GM21786 (cell line): Measurements from ENCODE around the gene METTL13.
A peak's percentile ranks its signal among the peaks of the same experiment; 100 is the strongest.

ENCODE experiments used
- ATAC-seq: cut with Tn5 transposase; IDR thresholded peaks from one replicate; pipeline ENCODE4 v1.9.1; 2021; ENCODE audit not compliant: unreplicated experiment

The METTL13 gene

GRCh38 chr1:171781176-171781875, at the start of gene METTL13:
METTL13 (plus strand) TSS chr1:171781660; CDS start chr1:171781968, 308 bp downstream.
- ATAC-seq: peak; percentile 98

- ATAC-seq: no peak
These were observed 45.3 kb upstream of the METTL13 start for GRCh38 chr1:171736196-171736595.

GRCh38 chr1:171738911-171739310, 42.5 kb upstream of the METTL13 start:
- ATAC-seq: no peak

GRCh38 chr1:171739656-171740055, 41.8 kb upstream of the METTL13 start:
- no peak for ATAC-seq

GRCh38 chr1:171740356-171740863, 41.0 kb upstream of the METTL13 start:
- ATAC-seq: no peak

- peak; percentile 43 for ATAC-seq
These were observed 40.2 kb upstream of the METTL13 start for GRCh38 chr1:171740987-171741871.

- ATAC-seq: peak; percentile 88
These were observed 39.4 kb upstream of the METTL13 start, which contains the start of gene VAMP4 for GRCh38 chr1:171741872-171742576. VAMP4 (minus strand) TSS chr1:171742065; CDS start chr1:171738414, 3,651 bp downstream.

- peak; percentile 1 for ATAC-seq
These were observed 38.9 kb upstream of the METTL13 start for GRCh38 chr1:171742577-171742922.

GRCh38 chr1:171743081-171743870, 38.2 kb upstream of the METTL13 start:
- ATAC-seq: no peak

- ATAC-seq: no peak
These were observed 36.5 kb upstream of the METTL13 start for GRCh38 chr1:171744986-171745385.

- ATAC-seq: no peak
These were observed 32.8 kb upstream of the METTL13 start for GRCh38 chr1:171748651-171749050.

GRCh38 chr1:171751221-171751620, 30.2 kb upstream of the METTL13 start:
- ATAC-seq: no peak

- no peak for ATAC-seq
These were observed 28.3 kb upstream of the METTL13 start for GRCh38 chr1:171753182-171753581.

- no peak for ATAC-seq
These were observed 27.6 kb upstream of the METTL13 start for GRCh38 chr1:171753685-171754352.

GRCh38 chr1:171754353-171754705, 27.1 kb upstream of the METTL13 start:
- ATAC-seq: no peak

GRCh38 chr1:171754971-171755370, 26.5 kb upstream of the METTL13 start:
- no peak for ATAC-seq

- no peak for ATAC-seq
These were observed 24.6 kb upstream of the METTL13 start for GRCh38 chr1:171756856-171757255.

GRCh38 chr1:171758011-171758410, 23.4 kb upstream of the METTL13 start:
- ATAC-seq: no peak

- ATAC-seq: no peak
These were observed 19.3 kb upstream of the METTL13 start for GRCh38 chr1:171762143-171762563.

- ATAC-seq: no peak
These were observed 17.7 kb upstream of the METTL13 start for GRCh38 chr1:171763764-171764163.
